ENCODE results near the gene HSPA1A. TPM values are rescaled to one million over a fixed set of nuclear protein-coding genes. Genes with fewer than 3 reads are reported as not detected.
"Not testable (repeated sequence)": the region's sequence is repeated elsewhere in the genome, so short reads cannot be mapped to it uniquely, and the experiment has no call there.

The HSPA1A gene
- total and polyA plus RNA-seq, 11 donors, result 157 to 412 (median 196) TPM

DNA sequence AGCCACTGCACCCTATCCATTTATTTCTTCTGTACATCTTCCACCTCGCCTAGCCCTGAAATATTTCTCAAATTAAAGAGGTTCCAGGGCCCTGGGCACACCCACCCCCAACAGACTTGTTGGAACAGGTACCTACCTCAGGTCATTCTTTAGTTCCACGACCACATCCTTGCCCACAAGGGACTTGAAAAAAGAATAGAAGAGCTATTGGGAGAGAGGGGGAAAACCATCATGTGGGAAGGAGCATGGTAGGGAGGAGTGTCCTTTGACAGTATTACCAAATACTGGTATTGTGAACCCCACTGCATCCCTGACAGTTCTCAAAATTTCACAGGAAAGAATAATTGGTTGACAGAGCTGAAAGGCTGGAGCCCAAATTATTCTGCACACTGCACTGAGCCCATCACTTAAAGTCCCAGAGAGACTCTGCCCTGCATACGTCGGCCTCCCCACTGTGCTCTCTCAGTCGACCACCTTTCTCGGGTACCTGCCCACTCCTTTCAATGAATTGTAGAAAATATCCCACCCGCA lies 9.3 kb upstream of the HSPA1A start:
- TF ChIP-seq POLR2A (IDR thresholded peaks at IDR 0.05), result no peak
- TF ChIP-seq, protein P1, sequence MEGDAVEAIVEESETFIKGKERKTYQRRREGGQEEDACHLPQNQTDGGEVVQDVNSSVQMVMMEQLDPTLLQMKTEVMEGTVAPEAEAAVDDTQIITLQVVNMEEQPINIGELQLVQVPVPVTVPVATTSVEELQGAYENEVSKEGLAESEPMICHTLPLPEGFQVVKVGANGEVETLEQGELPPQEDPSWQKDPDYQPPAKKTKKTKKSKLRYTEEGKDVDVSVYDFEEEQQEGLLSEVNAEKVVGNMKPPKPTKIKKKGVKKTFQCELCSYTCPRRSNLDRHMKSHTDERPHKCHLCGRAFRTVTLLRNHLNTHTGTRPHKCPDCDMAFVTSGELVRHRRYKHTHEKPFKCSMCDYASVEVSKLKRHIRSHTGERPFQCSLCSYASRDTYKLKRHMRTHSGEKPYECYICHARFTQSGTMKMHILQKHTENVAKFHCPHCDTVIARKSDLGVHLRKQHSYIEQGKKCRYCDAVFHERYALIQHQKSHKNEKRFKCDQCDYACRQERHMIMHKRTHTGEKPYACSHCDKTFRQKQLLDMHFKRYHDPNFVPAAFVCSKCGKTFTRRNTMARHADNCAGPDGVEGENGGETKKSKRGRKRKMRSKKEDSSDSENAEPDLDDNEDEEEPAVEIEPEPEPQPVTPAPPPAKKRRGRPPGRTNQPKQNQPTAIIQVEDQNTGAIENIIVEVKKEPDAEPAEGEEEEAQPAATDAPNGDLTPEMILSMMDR (IDR thresholded peaks at IDR 0.05), result no peak
- no peaks in the 10 kb centered on the region for H3K27me3 ChIP-seq
- ATAC-seq (peak in 1 of 4 donors; percentile 16), DNase-seq (no peak)
- peak overlapping the region; percentile 40 to 90 (median 66) for H3K4me3 ChIP-seq
- peaks cover 0 to 33% (median 22%) of the 10 kb centered on the region in 9 donors for H3K36me3 ChIP-seq
- intact Hi-C loops (cut with DNase I), result no loop called here
- H3K9me3 ChIP-seq, result no peaks in the 10 kb centered on the region
- peak overlapping the region; percentile 11 to 97 (median 93) for H3K27ac ChIP-seq
- H3K4me1 ChIP-seq, result peaks cover 0 to 26% (median 14%) of the 10 kb centered on the region in 12 donors
- WGBS, 4 donors, result 16 to 18% (median 16%) methylated on average over 7 of the region's 7 CpGs

DNA sequence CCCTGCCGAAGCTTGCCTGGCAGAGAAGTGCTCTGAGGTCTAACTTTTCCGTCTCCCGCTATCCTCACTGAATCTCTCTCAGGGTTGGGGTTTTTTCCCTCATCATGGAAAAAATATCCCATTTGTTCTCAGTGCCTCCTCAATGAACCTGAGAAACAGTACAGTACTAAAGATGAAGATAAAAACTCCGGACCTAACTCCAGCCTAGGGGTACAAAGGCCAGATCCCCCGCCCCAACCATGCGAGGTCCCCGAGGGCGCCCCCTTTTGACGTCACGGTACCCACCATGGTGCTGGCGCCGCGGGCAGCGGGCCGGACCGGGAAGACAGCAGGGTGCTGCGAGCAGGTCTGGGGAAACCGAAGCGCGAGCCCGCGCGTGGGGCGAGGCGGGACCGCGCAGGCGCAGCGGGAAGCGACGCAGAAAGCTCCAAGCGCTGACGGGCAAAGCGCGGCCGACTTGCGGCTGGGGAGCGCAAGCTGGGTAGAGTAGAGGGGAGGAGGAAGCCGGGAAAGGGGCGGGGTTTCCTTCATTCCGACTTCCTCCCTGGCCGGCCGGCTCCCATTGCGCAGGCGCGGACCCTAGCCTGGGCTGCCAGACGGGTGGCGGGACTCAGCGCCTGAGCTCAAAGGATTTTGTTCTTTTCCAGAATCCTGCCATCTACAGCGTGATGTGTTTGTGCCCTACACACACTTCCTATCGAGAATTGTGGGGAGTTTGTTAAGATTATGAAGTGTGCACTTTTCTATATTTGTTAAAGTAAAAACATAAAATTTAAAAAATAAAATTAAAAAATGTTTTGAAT lies 8.7 kb upstream of the HSPA1A start, which contains the start of gene LSM2:
LSM2 (minus strand) TSS at position 497 of the 803 bp plus-strand sequence; CDS start at position 288, 209 bp downstream.
- intact Hi-C loops (cut with DNase I), result no loop called here
- ATAC-seq, result peak; percentile 99
- TF ChIP-seq, protein P1 (IDR thresholded peaks at IDR 0.05), result peak in 10 of 12 donors; percentile 13 to 45 (median 28)
- peak in 1 of 2 donors; percentile 95 for TF ChIP-seq POLR2A (IDR thresholded peaks at IDR 0.05)
- Histone ChIP-seq H3K4me1 (peaks cover 0 to 26% (median 14%) of the 10 kb centered on the region in 12 donors), H3K9me3 (no peaks in the 10 kb centered on the region), H3K4me3 (peak within 1 kb of the TSS; percentile 40 to 90 (median 66)), H3K36me3 (peaks cover 0 to 28% (median 17%) of the 10 kb centered on the region in 9 donors), H3K27ac (peak within 1 kb of the TSS; percentile 11 to 97 (median 93)), H3K27me3 (no peaks in the 10 kb centered on the region)
- peak; percentile 98 to 99 (median 98) for DNase-seq
- WGBS, 4 donors, result 0% methylated on average over 41 to 51 of the region's 51 CpGs

DNA sequence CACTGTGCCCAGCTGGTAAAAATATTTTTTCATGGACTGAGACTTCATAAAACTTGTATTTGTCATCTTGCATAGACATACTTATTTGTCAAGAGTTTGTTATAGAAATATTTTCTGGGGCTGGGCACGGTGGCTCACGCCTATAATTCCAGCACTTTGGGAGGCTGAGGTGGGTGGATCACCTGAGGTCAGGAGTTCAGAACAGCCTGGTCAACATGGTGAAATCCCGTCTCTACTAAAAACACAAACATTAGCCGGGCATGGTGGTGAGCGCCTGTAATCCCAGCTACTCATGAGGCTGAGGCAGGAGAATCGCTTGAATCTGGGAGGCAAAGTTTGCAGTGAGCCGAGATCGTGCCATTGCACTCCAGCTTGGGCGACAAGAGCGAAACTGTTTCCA lies 6.7 kb upstream of the HSPA1A start:
- H3K36me3 ChIP-seq; intact Hi-C loops (cut with DNase I); DNase-seq; H3K4me3 ChIP-seq; H3K9me3 ChIP-seq; H3K27me3 ChIP-seq; ATAC-seq; H3K27ac ChIP-seq: not testable (repeated sequence)
- peaks cover 0 to 32% (median 19%) of the 10 kb centered on the region in 12 donors for H3K4me1 ChIP-seq
- WGBS, 4 donors, result 93 to 96% (median 94%) methylated on average over 10 of the region's 10 CpGs

- Histone ChIP-seq H3K36me3 (peaks cover 0 to 4% (median 0%) of the 10 kb centered on the region in 9 donors), H3K4me1 (peaks cover 0 to 22% (median 15%) of the 10 kb centered on the region in 12 donors), H3K9me3 (no peaks in the 10 kb centered on the region), H3K27ac (no peak overlapping the region), H3K4me3 (no peak overlapping the region), H3K27me3 (no peaks in the 10 kb centered on the region)
- intact Hi-C loops (cut with DNase I), result loop anchor here in 2 of 10 donors (5.0 kb wide), 2 partner anchors 74 to 79 kb away; partner anchors contain the start of gene CLIC1 (in 1 of the 2)
- TF ChIP-seq, protein P1 (IDR thresholded peaks at IDR 0.05), result no peak
- no peak for TF ChIP-seq POLR2A (IDR thresholded peaks at IDR 0.05)
- WGBS, 4 donors, result 94 to 97% (median 95%) methylated on average over 12 of the region's 12 CpGs
- DNase-seq (no peak), ATAC-seq (no peak)
These were observed 3.7 kb upstream of the HSPA1A start for GRCh38 chr6:31811645-31812044.
